ENCODE data around the gene FAM50A.

Gene FAM50A

GRCh38 chrX:154468217-154468616, 24.3 kb downstream of the FAM50A start:
- no peak for DNase-seq

GRCh38 chrX:154469114-154469513, 25.2 kb downstream of the FAM50A start:
- DNase-seq, result no peak

- DNase-seq, result no peak
These were observed 25.9 kb downstream of the FAM50A start for GRCh38 chrX:154469880-154470279.

DNA sequence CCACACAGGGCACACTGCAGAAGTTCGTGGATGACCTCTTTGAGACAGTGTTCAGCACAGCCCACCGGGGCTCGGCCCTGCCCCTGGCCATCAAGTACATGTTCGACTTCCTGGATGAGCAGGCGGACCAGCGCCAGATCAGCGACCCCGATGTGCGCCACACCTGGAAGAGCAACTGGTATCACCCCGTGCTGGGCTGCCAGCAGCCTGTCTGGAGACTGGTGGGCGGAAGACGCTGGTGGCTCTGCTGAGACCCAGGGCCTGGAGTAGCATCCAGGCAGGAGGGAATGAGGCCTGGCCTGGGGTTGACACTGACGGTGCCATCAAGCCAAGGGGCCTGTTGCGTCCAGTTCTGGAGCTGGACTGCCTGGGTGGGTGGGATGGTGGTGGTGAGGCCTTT, 26.5 kb downstream of the FAM50A start:
- no peak for DNase-seq

DNA sequence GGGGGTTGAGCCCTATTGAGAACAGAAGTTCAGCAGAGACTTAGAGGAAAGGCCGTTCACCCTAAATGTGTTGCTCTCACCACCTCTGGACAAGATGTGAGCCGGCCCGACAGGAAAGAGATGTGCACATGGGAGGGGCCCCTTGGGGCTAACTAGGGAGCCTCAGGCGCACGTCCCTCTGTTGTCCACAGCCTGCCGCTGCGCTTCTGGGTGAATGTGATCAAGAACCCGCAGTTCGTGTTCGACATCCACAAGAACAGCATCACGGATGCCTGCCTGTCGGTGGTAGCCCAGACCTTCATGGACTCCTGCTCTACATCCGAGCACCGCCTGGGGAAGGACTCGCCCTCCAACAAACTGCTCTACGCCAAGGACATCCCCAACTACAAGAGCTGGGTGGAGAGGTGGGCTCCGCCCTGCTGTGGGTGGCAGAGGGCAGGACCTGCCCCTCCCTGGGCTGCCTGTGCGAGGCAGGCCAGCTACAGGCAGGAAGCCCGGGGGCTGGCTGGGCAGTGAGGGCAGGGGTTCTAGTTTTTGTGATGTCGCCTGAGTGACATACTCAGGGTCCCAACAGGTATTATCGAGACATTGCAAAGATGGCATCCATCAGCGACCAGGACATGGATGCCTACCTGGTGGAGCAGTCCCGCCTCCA, 27.1 kb downstream of the FAM50A start:
- no peak for DNase-seq

GRCh38 chrX:154471839-154472684, 28.1 kb downstream of the FAM50A start:
- DNase-seq, result no peak

GRCh38 chrX:154472685-154473632, 29.0 kb downstream of the FAM50A start:
- no peak for DNase-seq

- DNase-seq, result no peak
These were observed 29.7 kb downstream of the FAM50A start for GRCh38 chrX:154473683-154474082.

DNA sequence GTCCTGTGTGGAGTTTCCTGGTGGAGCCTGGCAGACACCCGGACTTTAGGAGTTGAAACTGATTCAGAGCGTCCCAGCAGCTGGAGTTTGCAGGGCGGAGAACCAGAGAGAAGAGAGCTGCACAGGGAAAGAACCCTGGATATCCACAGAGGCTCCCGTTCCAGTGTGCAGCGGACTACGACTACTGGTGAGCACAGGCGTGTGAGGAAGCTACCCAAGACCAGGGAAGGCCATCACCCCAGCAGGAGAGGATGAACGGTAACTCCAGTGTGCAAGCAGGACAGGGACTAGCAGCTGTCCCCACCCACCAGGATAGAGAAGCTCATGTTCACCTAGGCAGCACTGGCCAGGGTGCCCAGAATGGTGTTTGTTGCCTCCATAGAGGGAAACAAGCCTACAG, 32.9 kb downstream of the FAM50A start:
- DNase-seq, result no peak

DNA sequence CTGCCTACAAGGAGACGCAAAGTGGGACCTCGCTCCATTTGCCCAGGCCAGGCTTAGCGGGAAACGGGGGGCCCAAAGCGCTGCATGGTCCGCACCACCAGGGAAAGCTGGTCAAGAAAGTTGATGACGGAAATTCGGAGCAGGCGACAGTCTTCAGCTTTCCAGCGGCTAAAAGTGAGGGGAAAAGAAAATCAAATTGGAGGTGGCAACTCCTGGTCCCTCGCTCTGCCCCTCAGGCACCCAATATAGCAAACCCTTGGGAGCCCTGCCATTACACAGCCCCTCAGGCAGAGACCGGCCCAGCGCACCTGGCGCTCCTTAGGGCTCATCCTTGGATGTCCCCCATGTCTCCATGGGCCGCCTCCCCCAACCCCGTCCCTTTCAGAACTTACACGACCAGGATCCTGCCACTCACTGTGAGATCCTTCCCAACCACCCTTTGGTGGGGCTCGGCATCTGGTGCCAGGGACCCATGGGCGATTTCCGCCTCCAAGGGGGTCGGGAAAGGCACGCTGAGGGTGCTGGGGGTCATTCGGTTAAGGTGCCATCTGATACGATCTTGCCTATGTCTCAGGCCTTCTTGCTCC, 34.0 kb downstream of the FAM50A start:
- no peak for DNase-seq

DNA sequence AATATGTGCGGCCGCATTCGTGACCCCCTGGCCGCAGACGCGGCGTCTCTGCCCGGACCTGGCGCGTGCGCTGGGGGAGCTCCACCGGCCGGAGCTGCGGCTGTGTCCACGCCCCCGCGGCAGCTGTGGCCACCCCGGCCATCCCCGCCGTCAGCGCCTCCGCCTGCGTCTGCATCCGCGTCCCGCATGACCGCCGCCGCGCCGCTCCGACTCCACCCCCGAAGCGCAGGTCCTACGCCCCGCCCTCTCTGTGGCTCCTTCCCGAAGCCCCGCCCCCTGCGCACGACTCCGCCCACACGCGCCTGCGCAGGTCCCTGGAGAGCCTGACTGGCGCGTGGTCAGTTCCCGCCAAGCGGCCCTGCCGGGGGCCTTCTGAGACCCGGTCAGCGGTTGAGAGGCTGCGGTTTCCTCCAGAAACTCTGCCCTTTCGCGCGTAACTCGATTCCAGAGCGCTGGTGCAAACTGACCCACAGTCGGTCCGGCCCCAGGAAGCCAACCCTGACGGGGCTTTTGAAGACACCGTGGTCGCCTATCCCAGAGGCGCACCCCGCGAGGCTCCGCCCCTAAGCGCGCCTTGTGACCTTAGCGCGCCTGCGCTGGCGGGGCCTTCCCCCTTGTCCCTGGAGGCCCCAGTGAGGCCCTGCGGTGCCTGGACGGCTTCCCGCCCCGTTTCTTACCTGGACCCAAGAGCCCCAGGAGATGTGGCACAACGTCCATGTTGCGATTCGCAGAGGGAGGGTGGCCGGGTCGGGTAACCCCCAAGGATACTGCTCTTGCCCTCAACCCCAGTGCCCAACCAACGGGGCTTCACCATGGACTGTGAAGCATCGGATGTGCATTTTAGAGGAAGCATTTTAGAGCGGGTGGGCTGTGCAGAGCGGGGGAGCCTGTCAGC, 35.0 kb downstream of the FAM50A start, which contains the start of gene LAGE3:
TSS of gene LAGE3 (minus strand) at position 554 of the 895 bp plus-strand sequence. CDS start at position 188, 366 bp downstream.
- DNase-seq, result peak; percentile 80

GRCh38 chrX:154481195-154481594, 37.3 kb downstream of the FAM50A start:
- no peak for DNase-seq

DNA sequence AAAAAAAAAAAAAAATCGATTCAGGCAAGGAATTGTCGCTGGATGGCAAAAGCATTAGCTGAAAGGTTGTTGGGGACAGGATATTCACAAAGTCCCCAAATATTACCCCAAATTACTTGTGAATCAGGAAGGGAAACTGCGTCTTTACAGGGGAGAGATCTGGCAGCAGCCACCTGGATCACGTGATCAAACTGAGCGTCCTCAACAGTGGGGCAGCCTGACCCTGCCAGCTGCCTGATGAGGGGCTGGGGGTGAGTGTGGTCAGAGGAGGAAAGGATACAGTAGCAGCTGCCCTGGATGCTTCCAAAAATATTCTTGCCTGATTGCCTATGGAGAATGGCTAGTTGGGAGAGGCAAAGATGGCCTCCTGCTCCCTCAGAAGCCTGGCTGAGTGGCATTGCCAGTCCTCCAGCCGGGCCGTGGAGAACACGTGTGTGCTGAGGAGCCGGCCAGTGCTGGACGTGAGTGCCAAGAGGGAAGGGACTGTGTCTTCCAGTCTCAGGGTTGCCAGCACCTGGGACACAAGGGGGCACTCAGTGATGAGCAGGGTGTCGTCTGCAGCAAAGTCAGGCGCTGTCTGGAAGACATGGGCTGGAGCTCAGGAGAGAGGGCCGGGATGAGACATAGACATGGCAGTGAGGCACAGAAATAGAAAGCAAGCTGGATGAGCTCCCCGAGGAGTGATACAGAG, 38.1 kb downstream of the FAM50A start:
- no peak for DNase-seq

DNA sequence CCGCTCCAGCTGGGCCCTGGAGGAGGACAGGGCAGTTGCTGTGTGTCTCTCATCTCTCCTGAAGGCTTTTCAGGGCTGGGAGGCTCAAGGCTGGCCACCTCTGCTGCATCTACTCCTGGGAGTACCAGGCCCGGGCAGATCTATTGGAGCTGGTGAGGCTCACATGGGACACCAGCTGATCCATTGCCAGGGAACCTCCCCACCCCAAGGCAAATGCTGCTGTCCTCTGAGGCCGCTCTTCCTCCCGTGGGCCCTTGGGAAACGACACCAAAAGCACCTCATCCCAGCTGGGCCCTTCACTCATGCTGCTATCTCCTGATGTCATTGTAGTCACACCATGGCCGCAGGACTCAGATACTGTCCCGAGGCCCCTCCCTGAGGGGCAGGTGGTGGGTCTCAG, 38.8 kb downstream of the FAM50A start:
- no peak for DNase-seq

DNA sequence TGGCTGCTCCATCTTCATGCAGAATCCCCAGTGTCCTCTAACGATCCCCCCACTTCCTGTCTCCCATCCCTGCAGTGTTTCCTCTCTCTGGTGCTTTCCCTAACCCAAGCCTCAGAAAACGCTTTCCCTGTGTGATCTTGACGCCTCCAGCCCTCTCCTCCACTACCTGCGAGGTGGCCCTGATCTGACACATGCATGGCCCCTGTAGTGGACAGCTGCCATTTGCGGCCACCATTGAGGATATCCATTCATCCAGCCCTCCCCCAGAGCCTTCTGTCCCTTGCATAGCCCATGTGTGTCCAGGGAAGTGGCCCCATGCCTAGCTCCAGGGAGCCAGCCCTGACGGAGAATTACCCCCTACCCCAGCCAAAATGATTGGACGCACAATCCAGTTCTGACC, 39.4 kb downstream of the FAM50A start:
- DNase-seq, result no peak

- no peak for DNase-seq
These were observed 40.6 kb downstream of the FAM50A start for GRCh38 chrX:154484255-154485149.

- DNase-seq, result no peak
These were observed 41.5 kb downstream of the FAM50A start for GRCh38 chrX:154485150-154486051.

- DNase-seq, result peak; percentile 5
These were observed 42.1 kb downstream of the FAM50A start for GRCh38 chrX:154486052-154486395.

Measured in NCI-H2171 treated with DMSO at 0.1 percent for 48 hours (cell line).